Measurements from ENCODE around the gene GEMIN4.
A peak's percentile ranks its signal among the peaks of the same experiment; 100 is the strongest.
"Not testable (repeated sequence)": the region's sequence is repeated elsewhere in the genome, so short reads cannot be mapped to it uniquely, and the experiment has no call there.

GEMIN4 gene

GRCh38 chr17:752002-752619 is at the start of gene GEMIN4:
Gene GEMIN4 (minus strand): TSS chr17:752264. CDS start chr17:752142, 122 bp downstream.
- DNase-seq = peak in 54 of 56 donors; percentile 57 to 94 (median 83)

- DNase-seq = no peak
These were observed 49.6 kb upstream of the GEMIN4 start for GRCh38 chr17:801660-802059.

- DNase-seq = no peak
These were observed 48.6 kb upstream of the GEMIN4 start for GRCh38 chr17:800446-801242.

- DNase-seq = no peak
These were observed 47.2 kb upstream of the GEMIN4 start for GRCh38 chr17:799261-799660.

- DNase-seq = no peak
These were observed 46.2 kb upstream of the GEMIN4 start for GRCh38 chr17:798246-798645.

GRCh38 chr17:797236-797840 is 45.3 kb upstream of the GEMIN4 start:
- DNase-seq = no peak

- no peak for DNase-seq
These were observed 44.5 kb upstream of the GEMIN4 start for GRCh38 chr17:796609-797008.

GRCh38 chr17:795721-796120 is 43.7 kb upstream of the GEMIN4 start:
- no peak for DNase-seq

- no peak for DNase-seq
These were observed 43.2 kb upstream of the GEMIN4 start for GRCh38 chr17:795276-795675.

- peak in 53 of 56 donors; percentile 18 to 91 (median 70) for DNase-seq
These were observed 42.8 kb upstream of the GEMIN4 start for GRCh38 chr17:794876-795275.

- no peak for DNase-seq
These were observed 40.2 kb upstream of the GEMIN4 start for GRCh38 chr17:792277-792676.

GRCh38 chr17:791829-792228 is 39.8 kb upstream of the GEMIN4 start:
- DNase-seq = no peak

GRCh38 chr17:790874-791247 is 38.8 kb upstream of the GEMIN4 start:
- peak in 1 of 56 donors; percentile 12 for DNase-seq

- peak in 4 of 56 donors; percentile 2 to 34 (median 8) for DNase-seq
These were observed 38.1 kb upstream of the GEMIN4 start for GRCh38 chr17:789931-790873.

GRCh38 chr17:789160-789840 is 37.2 kb upstream of the GEMIN4 start:
- no peak for DNase-seq

GRCh38 chr17:788551-788950 is 36.5 kb upstream of the GEMIN4 start:
- no peak for DNase-seq

GRCh38 chr17:787641-788221 is 35.7 kb upstream of the GEMIN4 start:
- DNase-seq = no peak

- not testable (repeated sequence) for DNase-seq
These were observed 33.8 kb upstream of the GEMIN4 start for GRCh38 chr17:785901-786300.

- DNase-seq = no peak
These were observed 32.1 kb upstream of the GEMIN4 start for GRCh38 chr17:784143-784542.

Data from nucleus accumbens (tissue), 56 donors.